GM12878 (cell line): ENCODE measurements around the gene MAMDC2. TPM values are rescaled to one million over a fixed set of nuclear protein-coding genes. Genes with fewer than 3 reads are reported as not detected.
"Not testable (repeated sequence)": the region's sequence is repeated elsewhere in the genome, so short reads cannot be mapped to it uniquely, and the experiment has no call there.

Experiments
- ATAC-seq: fragments of 200-7000 bp; cut with Tn5 transposase; 3 replicates; pipeline ENCODE4 v1.9.1; 2020; ENCODE audit warnings: mild to moderate bottlenecking, moderate library complexity
- BruUV-seq: library from RNA; stranded (reverse); fragments of 400-500 nt; replicated peaks from 2 replicates; lab custom pipeline; 2021; lab: Mats Ljungman, UMichigan
- CTCF ChIA-PET: fragments of 300-600 bp; sonication (Branson Sonifier 250); formaldehyde crosslinking; extraction: SDS; loops from one replicate; lab custom pipeline; 2021; ENCODE audit warnings: inconsistent platforms; lab: Yijun Ruan, JAX
- POLR2A ChIA-PET: fragments of 350-600 bp; formaldehyde crosslinking; extraction: SDS; loops from one replicate; lab custom pipeline; 2021; ENCODE audit warnings: inconsistent platforms; lab: Charles Lee
- RAD21 ChIA-PET: fragments of 300-600 bp; sonication (Branson Sonifier 250); formaldehyde crosslinking; loops from one replicate; lab custom pipeline; 2023; ENCODE audit warnings: antibody characterized with exemption; ENCODE audit not compliant: unreplicated experiment; lab: Charles Lee
- SMC1A ChIA-PET: fragments of 300-600 bp; sonication (Branson Sonifier 250); formaldehyde crosslinking; loops from one replicate; lab custom pipeline; 2023; ENCODE audit not compliant: unreplicated experiment, uncharacterized antibody; lab: Charles Lee
- DNase-seq: peaks from one replicate; pipeline ENCODE4 v3.0.0-alpha.2; 2011; ENCODE audit warnings: low read depth, low spot score
- FAIRE-seq: peaks from 3 replicates; lab custom pipeline; 2011; peaks lifted over from hg19 to GRCh38; lab: Jason Lieb, UNC
- H2AFZ ChIP-seq: 2 replicates; pipeline ENCODE4 v1.6.0; 2011; ENCODE audit warnings: low read depth, low read length, control low read depth; ENCODE audit not compliant: control insufficient read depth
- H3K27ac ChIP-seq: 2 replicates; pipeline ENCODE4 v1.5.1; 2011; ENCODE audit warnings: control low read depth; ENCODE audit not compliant: control insufficient read depth, insufficient read depth
- H3K27me3 ChIP-seq, 2 experiments: replicated peaks in 1 of 2; 2 replicates each; pipeline versions ENCODE4 v1.6.0 to v1.6.1; 2011; ENCODE audit warnings: low read length in 1 of 2; ENCODE audit not compliant: control insufficient read depth in 2 of 2, insufficient read depth in 2 of 2
- H3K36me3 ChIP-seq, 2 experiments: 2 replicates each; pipeline ENCODE4 v1.5.1; 2011; ENCODE audit warnings: low read length in 1 of 2; ENCODE audit not compliant: control insufficient read depth in 2 of 2, insufficient read depth in 2 of 2
- H3K4me1 ChIP-seq: 2 replicates; pipeline ENCODE4 v1.6.1; 2011; ENCODE audit warnings: mild to moderate bottlenecking, low read length, moderate library complexity, mixed read lengths; ENCODE audit not compliant: control insufficient read depth, insufficient read depth
- H3K4me2 ChIP-seq: 2 replicates; pipeline ENCODE4 v1.6.0; 2011; ENCODE audit warnings: control low read depth; ENCODE audit not compliant: control insufficient read depth, insufficient read depth
- H3K4me3 ChIP-seq: fragments of 200-600 bp; sonication (generic); 2 replicates; pipeline ENCODE4 v1.5.1; 2016
- H3K79me2 ChIP-seq: 2 replicates; pipeline ENCODE4 v1.6.0; 2011; ENCODE audit warnings: low read length; ENCODE audit not compliant: control insufficient read depth, insufficient read depth
- H3K9ac ChIP-seq: 2 replicates; pipeline ENCODE4 v1.8.0; 2011; ENCODE audit warnings: low read length, control low read depth, mixed read lengths; ENCODE audit not compliant: control insufficient read depth, insufficient read depth
- H3K9me3 ChIP-seq: replicated peaks from 3 replicates; pipeline ENCODE4 v1.5.1; 2011; ENCODE audit warnings: mild to moderate bottlenecking, low read length; ENCODE audit not compliant: control insufficient read depth, insufficient read depth
- H4K20me1 ChIP-seq: 2 replicates; pipeline ENCODE4 v1.6.0; 2011; ENCODE audit not compliant: control insufficient read depth, insufficient read depth
- DPF2 ChIP-seq: fragments of 450-650 bp; IDR thresholded peaks from 2 replicates; pipeline ENCODE4 v1.6.1; 2017; ENCODE audit warnings: mild to moderate bottlenecking
- RAD21 ChIP-seq: IDR thresholded peaks from 2 replicates; pipeline ENCODE4 v1.6.1; 2011; ENCODE audit warnings: mild to moderate bottlenecking, low read depth, low read length, moderate library complexity; ENCODE audit not compliant: insufficient read depth
- SMAD1 ChIP-seq: fragments of 450-650 bp; IDR thresholded peaks from 2 replicates; pipeline ENCODE4 v1.6.1; 2018; ENCODE audit warnings: mild to moderate bottlenecking, low read depth; ENCODE audit not compliant: partially characterized antibody
- TCF12 ChIP-seq: IDR thresholded peaks from 2 replicates; pipeline ENCODE4 v1.6.1; 2011; ENCODE audit warnings: low read depth, mild to moderate bottlenecking, low read length
- ZBTB33 ChIP-seq: fragments of 450-650 bp; IDR thresholded peaks from 2 replicates; pipeline ENCODE4 v1.6.1; 2017; ENCODE audit warnings: mild to moderate bottlenecking
- WGBS: methylation state at CpG from one replicate; pipeline ENCODE4 v1.1.6; 2016; ENCODE audit warnings: low lambda C conversion rate; ENCODE audit not compliant: insufficient replicate concordance, insufficient coverage; ENCODE audit errors: missing lambda C conversion rate; 5-methylcytosine and 5-hydroxymethylcytosine counted together
- in situ Hi-C: fragments of 300-500 bp; cut with MboI; formaldehyde crosslinking; loops from 9 replicates; pipeline ENCODE4 v1.14.3; 2018; ENCODE audit warnings: mixed read lengths
- intact Hi-C: fragments of 100-400 bp; cut with micrococcal nuclease; formaldehyde crosslinking; loops from one replicate; pipeline ENCODE4 v1.14.2; 2022; ENCODE audit not compliant: unreplicated experiment
- polyA plus RNA-seq, 11 experiments: library from polyadenylated mRNA; depleted of rRNA in 4 of 11; unstranded in 6 of 11; stranded (reverse) in 5 of 11; fragments of >200 nt; fragmentation: Nextera tagmentation in 4 of 11; fragmentation: Illumina TruSeq in 1 of 11; extraction: Ambion mirVana in 4 of 11; extraction: Trizol in 1 of 11; gene quantifications; 1 replicate in 1 of 11; 2 replicates in 10 of 11; pipeline versions ENCODE4 v1.2.1 to v1.2.3, GENCODE V29; 2011 to 2016; ENCODE audit warnings: inconsistent platforms in 2 of 11, missing spikeins in 2 of 11, low read depth in 1 of 11
- total RNA-seq, 4 experiments: library from RNA; depleted of rRNA in 3 of 4; stranded (reverse); fragments of >200 nt in 3 of 4; fragmentation: Illumina TruSeq in 1 of 4; extraction: Trizol in 1 of 4; gene quantifications; 2 replicates each; pipeline versions ENCODE4 v1.2.1 to v1.2.3, GENCODE V29; 2013 to 2021

The MAMDC2 gene
- total and polyA plus RNA-seq, 10 of the 15 experiments (the other 5 are each of a cell fraction or from before 2014, with no cell fraction given): 0.01 to 0.09 TPM; not detected in 8

- intact Hi-C loops (loop anchor here (10.0 kb wide), 1 partner anchor 58 kb away; no protein-coding TSS in a partner anchor), in situ Hi-C loops (no loop called here)
- Histone ChIP-seq H3K4me3 (no peak overlapping the region), H3K4me1 (no peaks in the 10 kb centered on the region), H3K4me2 (no peak overlapping the region), H4K20me1 (no peaks in the 10 kb centered on the region), H3K27me3 (no peaks in the 10 kb centered on the region), H2AFZ (no peak overlapping the region), H3K36me3 (no peaks in the 10 kb centered on the region), H3K79me2 (no peaks in the 10 kb centered on the region), H3K9me3 (no peaks in the 10 kb centered on the region), H3K9ac (no peak overlapping the region), H3K27ac (no peak overlapping the region)
- ChIA-PET SMC1A (no interaction called here), POLR2A (no interaction called here), RAD21 (no interaction called here), CTCF (no interaction called here)
- ATAC-seq (no peak), FAIRE-seq (no peak), DNase-seq (no peak)
- 0% methylated on average over 4 of the region's 4 CpGs for WGBS
- BruUV-seq: no TSS peak
- TF ChIP-seq TCF12: no peak
- TF ChIP-seq ZBTB33: no peak
- no peak for TF ChIP-seq DPF2
- no peak for TF ChIP-seq SMAD1
- no peak for TF ChIP-seq RAD21
Observed at GRCh38 chr9:70232476-70232875, 188.8 kb downstream of the MAMDC2 start.

DNA sequence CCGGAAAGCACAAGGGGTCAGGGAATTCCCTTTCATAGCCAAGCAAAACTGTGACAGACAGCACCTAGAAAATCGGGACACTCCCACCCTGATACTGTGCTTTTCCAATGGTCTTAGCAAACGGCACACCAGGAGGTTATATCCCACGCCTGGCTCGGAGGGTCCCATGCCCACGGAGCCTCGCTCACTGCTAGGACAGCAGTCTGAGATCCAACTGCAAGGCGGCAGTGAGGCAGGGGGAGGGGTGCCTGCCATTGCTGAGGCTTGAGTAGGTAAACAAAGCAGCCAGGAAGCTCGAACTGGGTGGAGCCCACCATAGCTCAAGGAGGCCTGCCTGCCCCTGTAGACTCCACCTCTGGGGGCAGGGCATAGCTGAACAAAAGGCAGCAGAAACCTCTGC lies 190.6 kb downstream of the MAMDC2 start:
- WGBS: 55% methylated on average over 9 of the region's 9 CpGs
- H3K36me3 ChIP-seq, POLR2A ChIA-PET, H3K4me3 ChIP-seq, H3K9ac ChIP-seq, H4K20me1 ChIP-seq, FAIRE-seq, RAD21 ChIA-PET, CTCF ChIA-PET, H3K79me2 ChIP-seq, H3K9me3 ChIP-seq, in situ Hi-C loops, DNase-seq, H3K27me3 ChIP-seq, SMC1A ChIA-PET, ATAC-seq, H3K4me2 ChIP-seq, BruUV-seq, H2AFZ ChIP-seq, H3K27ac ChIP-seq, H3K4me1 ChIP-seq: not testable (repeated sequence)
- intact Hi-C loops: loop anchor here (10.0 kb wide), 1 partner anchor 59 kb away; no protein-coding TSS in a partner anchor

GRCh38 chr9:70245952-70246351 lies 202.3 kb downstream of the MAMDC2 start:
- WGBS: 0% methylated on average over 1 of the region's 1 CpG
- H3K27me3 ChIP-seq, H3K27ac ChIP-seq: not testable (repeated sequence)

More at GRCh38 chr9:70245952-70246351, 202.3 kb downstream of the MAMDC2 start:
- H3K4me2 ChIP-seq, H3K79me2 ChIP-seq, in situ Hi-C loops, RAD21 ChIA-PET, intact Hi-C loops, DNase-seq, ATAC-seq, BruUV-seq, CTCF ChIA-PET, H3K9me3 ChIP-seq, H3K36me3 ChIP-seq, H3K4me1 ChIP-seq, SMC1A ChIA-PET, H4K20me1 ChIP-seq, POLR2A ChIA-PET, FAIRE-seq, H2AFZ ChIP-seq, H3K9ac ChIP-seq, H3K4me3 ChIP-seq: not testable (repeated sequence)
